PFSK-1 (cell line): ENCODE measurements around the gene RNF130.

Experiments used
- FOXP2 ChIP-seq: optimal IDR thresholded peaks from 2 replicates; pipeline ENCODE3; 2011; ENCODE audit warnings: borderline replicate concordance, control low read depth, inconsistent platforms; ENCODE audit not compliant: insufficient read depth; ENCODE audit errors: extremely low read length, extremely low read depth
- POLR2AphosphoS5 ChIP-seq: IDR thresholded peaks from 2 replicates; pipeline ENCODE4 v1.6.1; 2012; ENCODE audit warnings: low read depth, mild to moderate bottlenecking, control low read depth, low read length, moderate library complexity
- SIN3A ChIP-seq: IDR thresholded peaks from 2 replicates; pipeline ENCODE4 v1.6.1; 2012; ENCODE audit warnings: mild to moderate bottlenecking, low read length, moderate library complexity, borderline replicate concordance; ENCODE audit not compliant: insufficient read depth
- TAF1 ChIP-seq: IDR thresholded peaks from 2 replicates; pipeline ENCODE4 v1.6.1; 2012; ENCODE audit warnings: low read length, control low read depth, borderline replicate concordance; ENCODE audit not compliant: insufficient read depth
- TF ChIP-seq, protein P1 (sequence below), 2 experiments: IDR thresholded peaks; 2 replicates each; pipeline versions ENCODE4 v1.6.1 to v1.8.0; 2011 to 2012; ENCODE audit warnings: low read depth in 2 of 2, low read length in 2 of 2, control low read depth in 1 of 2, inconsistent platforms in 1 of 2, mild to moderate bottlenecking in 1 of 2, moderate library complexity in 1 of 2; ENCODE audit not compliant: insufficient read depth in 1 of 2

Gene RNF130

DNA sequence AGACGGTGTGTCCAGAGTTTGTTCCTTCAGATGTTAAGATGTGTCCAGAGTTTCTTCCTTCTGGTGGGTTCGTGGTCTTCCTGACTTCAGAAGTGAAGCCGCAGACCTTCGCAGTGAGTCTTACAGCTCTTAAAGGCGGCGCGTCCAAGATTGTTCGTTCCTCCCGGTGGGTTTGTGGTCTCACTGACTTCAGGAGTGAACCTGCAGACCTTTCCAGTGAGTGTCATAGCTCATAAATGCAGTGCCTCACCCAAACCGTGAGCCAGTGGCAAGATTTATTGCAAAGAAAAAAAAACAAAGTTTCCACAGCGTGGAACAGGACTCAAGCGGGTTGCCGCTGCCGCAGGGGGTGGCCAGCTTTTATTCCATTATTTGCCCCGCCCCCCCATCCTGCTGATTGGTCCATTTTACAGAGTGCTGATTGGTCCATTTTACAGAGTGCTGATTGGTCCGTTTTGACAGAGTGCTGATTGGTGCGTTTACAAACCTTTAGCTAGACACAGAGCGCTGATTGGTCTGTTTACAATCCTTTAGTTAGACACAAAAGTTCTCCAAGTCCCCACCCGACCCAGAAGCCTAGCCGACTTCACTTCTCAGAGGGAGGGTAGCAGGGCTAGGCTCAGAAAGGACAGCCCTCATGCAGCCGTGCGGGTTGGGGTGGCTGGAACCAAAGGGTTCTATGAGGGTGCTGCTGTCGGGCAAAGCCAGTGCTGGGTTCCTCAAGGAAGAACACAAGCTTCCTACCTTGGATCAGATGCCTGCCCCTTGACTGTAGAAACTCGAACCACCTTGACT lies 9.1 kb upstream of the RNF130 start:
- TF ChIP-seq, protein P1, sequence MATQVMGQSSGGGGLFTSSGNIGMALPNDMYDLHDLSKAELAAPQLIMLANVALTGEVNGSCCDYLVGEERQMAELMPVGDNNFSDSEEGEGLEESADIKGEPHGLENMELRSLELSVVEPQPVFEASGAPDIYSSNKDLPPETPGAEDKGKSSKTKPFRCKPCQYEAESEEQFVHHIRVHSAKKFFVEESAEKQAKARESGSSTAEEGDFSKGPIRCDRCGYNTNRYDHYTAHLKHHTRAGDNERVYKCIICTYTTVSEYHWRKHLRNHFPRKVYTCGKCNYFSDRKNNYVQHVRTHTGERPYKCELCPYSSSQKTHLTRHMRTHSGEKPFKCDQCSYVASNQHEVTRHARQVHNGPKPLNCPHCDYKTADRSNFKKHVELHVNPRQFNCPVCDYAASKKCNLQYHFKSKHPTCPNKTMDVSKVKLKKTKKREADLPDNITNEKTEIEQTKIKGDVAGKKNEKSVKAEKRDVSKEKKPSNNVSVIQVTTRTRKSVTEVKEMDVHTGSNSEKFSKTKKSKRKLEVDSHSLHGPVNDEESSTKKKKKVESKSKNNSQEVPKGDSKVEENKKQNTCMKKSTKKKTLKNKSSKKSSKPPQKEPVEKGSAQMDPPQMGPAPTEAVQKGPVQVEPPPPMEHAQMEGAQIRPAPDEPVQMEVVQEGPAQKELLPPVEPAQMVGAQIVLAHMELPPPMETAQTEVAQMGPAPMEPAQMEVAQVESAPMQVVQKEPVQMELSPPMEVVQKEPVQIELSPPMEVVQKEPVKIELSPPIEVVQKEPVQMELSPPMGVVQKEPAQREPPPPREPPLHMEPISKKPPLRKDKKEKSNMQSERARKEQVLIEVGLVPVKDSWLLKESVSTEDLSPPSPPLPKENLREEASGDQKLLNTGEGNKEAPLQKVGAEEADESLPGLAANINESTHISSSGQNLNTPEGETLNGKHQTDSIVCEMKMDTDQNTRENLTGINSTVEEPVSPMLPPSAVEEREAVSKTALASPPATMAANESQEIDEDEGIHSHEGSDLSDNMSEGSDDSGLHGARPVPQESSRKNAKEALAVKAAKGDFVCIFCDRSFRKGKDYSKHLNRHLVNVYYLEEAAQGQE (IDR thresholded peaks at IDR 0.05; ENCODE audit: insufficient read depth in 1 of 2, low read depth in 2 of 2, low read length in 2 of 2) = no peak
- no peak for TF ChIP-seq POLR2AphosphoS5
- TF ChIP-seq SIN3A = no peak
- TF ChIP-seq TAF1 = no peak
- TF ChIP-seq FOXP2 = no peak

DNA sequence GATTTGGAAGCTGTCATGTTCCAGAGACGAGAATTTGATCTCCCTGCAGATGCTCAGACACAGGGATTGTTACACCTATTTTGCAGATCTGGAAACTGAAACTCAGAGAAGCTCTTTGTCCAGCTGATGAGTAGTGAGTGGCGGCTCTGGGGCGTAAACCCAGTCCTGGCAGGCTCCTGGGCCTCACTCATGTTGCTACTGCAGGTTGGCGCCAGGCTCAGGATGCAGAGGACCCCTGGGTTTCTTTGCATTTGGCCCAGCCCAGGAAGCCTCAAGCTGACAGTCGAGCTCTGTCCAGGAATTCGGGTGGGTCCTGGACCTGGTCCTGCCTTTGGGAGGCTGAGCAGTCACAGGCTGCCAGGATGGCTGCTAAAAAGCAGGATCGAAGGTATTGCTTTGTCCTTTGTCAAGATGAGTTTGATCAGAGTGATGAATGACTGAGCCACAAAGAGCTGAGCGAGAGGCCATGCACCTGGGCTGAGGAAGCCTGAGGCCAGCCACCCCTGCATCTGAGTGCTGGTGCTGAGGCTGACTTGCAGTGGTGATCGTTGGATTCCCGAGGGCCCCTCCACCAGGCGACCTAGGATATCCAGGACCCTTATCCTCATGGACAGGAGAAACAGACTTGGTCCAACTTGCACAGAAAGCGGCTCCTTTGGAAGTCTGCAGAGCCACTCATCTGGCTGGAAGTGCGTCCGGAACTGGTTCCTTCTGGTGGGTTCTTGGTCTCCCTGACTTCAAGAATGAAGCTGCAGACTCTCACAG lies 8.3 kb upstream of the RNF130 start:
- TF ChIP-seq, protein P1 (IDR thresholded peaks at IDR 0.05; ENCODE audit: insufficient read depth in 1 of 2, low read depth in 2 of 2, low read length in 2 of 2) = no peak
- TF ChIP-seq FOXP2 = no peak
- no peak for TF ChIP-seq TAF1
- TF ChIP-seq POLR2AphosphoS5 = no peak
- TF ChIP-seq SIN3A = no peak

DNA sequence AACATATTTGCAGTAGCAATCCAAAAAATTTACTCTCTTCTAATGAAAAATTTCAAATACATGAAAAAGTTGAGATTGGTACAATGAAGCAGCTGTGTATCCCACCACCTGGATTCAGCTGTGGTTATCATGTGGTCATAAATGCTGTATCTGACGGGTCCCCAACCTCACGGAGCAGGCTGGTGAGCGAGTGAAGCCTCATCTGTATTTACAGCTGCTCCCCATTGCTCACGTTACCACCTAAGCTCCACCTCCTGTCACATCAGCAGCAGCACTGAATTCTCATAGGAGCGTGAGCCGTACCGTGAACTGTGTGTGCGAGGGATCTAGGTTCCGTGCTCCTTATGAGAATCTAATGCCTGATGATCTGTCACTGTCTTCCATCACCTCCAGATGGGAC lies 6.8 kb upstream of the RNF130 start:
- TF ChIP-seq, protein P1 (IDR thresholded peaks at IDR 0.05; ENCODE audit: insufficient read depth in 1 of 2, low read depth in 2 of 2, low read length in 2 of 2) = no peak
- no peak for TF ChIP-seq TAF1
- TF ChIP-seq POLR2AphosphoS5 = no peak

GRCh38 chr5:180077594-180078284 lies 6.2 kb upstream of the RNF130 start:
- TF ChIP-seq SIN3A (no peak), TAF1 (no peak), POLR2AphosphoS5 (no peak), FOXP2 (no peak)
- TF ChIP-seq, protein P1 (IDR thresholded peaks at IDR 0.05; ENCODE audit: insufficient read depth in 1 of 2, low read depth in 2 of 2, low read length in 2 of 2) = no peak
